Hindlimb muscle (tissue), 1 donor: ENCODE results near the gene VAMP2. TPM values are rescaled to one million over a fixed set of nuclear protein-coding genes. Genes with fewer than 3 reads are reported as not detected.

Experiments
- DNase-seq: peaks from one replicate; pipeline ENCODE4 v3.0.0-alpha.2; 2013
- polyA plus RNA-seq: library from polyadenylated mRNA; unstranded; fragments of 120-200 nt; gene quantifications from one replicate; pipeline ENCODE4 v1.2.1, GENCODE V29; 2013; ENCODE audit not compliant: insufficient read length

The VAMP2 gene
- polyA plus RNA-seq: 68.4 TPM

- no peak for DNase-seq
These were observed at the start of gene VAMP2 for GRCh38 chr17:8162233-8162996. Gene VAMP2 (minus strand): TSS chr17:8162948. CDS start chr17:8162879, 69 bp downstream.

- no peak for DNase-seq
These were observed 48.2 kb upstream of the VAMP2 start for GRCh38 chr17:8210761-8211458.

- DNase-seq: peak; percentile 96
These were observed 47.4 kb upstream of the VAMP2 start, which contains the start of gene AURKB for GRCh38 chr17:8209907-8210760. Gene AURKB (minus strand): TSS chr17:8210575. CDS start chr17:8210224, 351 bp downstream.

- DNase-seq: no peak
These were observed 43.8 kb upstream of the VAMP2 start for GRCh38 chr17:8206536-8206935.

- no peak for DNase-seq
These were observed 42.2 kb upstream of the VAMP2 start for GRCh38 chr17:8204761-8205555.

- peak; percentile 90 for DNase-seq
These were observed 29.5 kb upstream of the VAMP2 start for GRCh38 chr17:8192070-8192815.

- no peak for DNase-seq
These were observed 27.8 kb upstream of the VAMP2 start for GRCh38 chr17:8190506-8190905.

GRCh38 chr17:8189711-8190477, 27.1 kb upstream of the VAMP2 start, which contains the start of gene BORCS6:
Gene BORCS6 (minus strand): TSS chr17:8190180. CDS start chr17:8190140, 40 bp downstream.
- peak; percentile 96 for DNase-seq

- DNase-seq: no peak
These were observed 26.4 kb upstream of the VAMP2 start for GRCh38 chr17:8189041-8189710.

GRCh38 chr17:8188263-8188839, 25.6 kb upstream of the VAMP2 start:
- DNase-seq: no peak

- DNase-seq: peak; percentile 96
These were observed 24.9 kb upstream of the VAMP2 start for GRCh38 chr17:8187517-8188262.

GRCh38 chr17:8186787-8187516, 24.2 kb upstream of the VAMP2 start:
- peak; percentile 95 for DNase-seq

GRCh38 chr17:8186446-8186786, 23.7 kb upstream of the VAMP2 start:
- DNase-seq: no peak

GRCh38 chr17:8185582-8186445, 23.1 kb upstream of the VAMP2 start:
- peak; percentile 90 for DNase-seq

- no peak for DNase-seq
These were observed 14.4 kb upstream of the VAMP2 start for GRCh38 chr17:8176998-8177731.
